Activated B cell treated with CpG ODN at 0.5 μM for 24 hours (primary cell): ENCODE results near the gene NCDN. TPM values are rescaled to one million over a fixed set of nuclear protein-coding genes. Genes with fewer than 3 reads are reported as not detected.
"Not testable (repeated sequence)": the region's sequence is repeated elsewhere in the genome, so short reads cannot be mapped to it uniquely, and the experiment has no call there.

Experiments
- ATAC-seq: fragments of 200-7000 bp; cut with Tn5 transposase; one replicate; pipeline ENCODE4 v1.10.0; 2021; ENCODE audit warnings: low read depth, mild to moderate bottlenecking, moderate library complexity
- CTCF ChIA-PET: fragments of 350-600 bp; sonication (Branson Sonifier 250); formaldehyde crosslinking; loops from one replicate; lab custom pipeline; 2021; ENCODE audit warnings: antibody characterized with exemption; lab: Charles Lee
- POLR2A ChIA-PET: fragments of 350-600 bp; sonication (Branson Sonifier 250); formaldehyde crosslinking; loops from one replicate; lab custom pipeline; 2021; ENCODE audit warnings: antibody characterized with exemption; lab: Charles Lee
- DNase-seq: peaks from one replicate; pipeline ENCODE4 v3.0.0; 2022
- H3K27ac Mint-ChIP-seq: one replicate; pipeline ENCODE4 v1.8.0; 2020; ENCODE audit warnings: mixed read lengths
- H3K27me3 Mint-ChIP-seq: one replicate; pipeline ENCODE4 v1.8.0; 2021; ENCODE audit warnings: mixed read lengths
- H3K36me3 Mint-ChIP-seq: one replicate; pipeline ENCODE4 v1.8.0; 2021; ENCODE audit warnings: low read depth, mixed read lengths
- H3K4me1 Mint-ChIP-seq: one replicate; pipeline ENCODE4 v1.8.0; 2021; ENCODE audit warnings: mixed read lengths
- H3K4me3 Mint-ChIP-seq: one replicate; pipeline ENCODE4 v1.8.0; 2020; ENCODE audit warnings: mild to moderate bottlenecking, mixed read lengths
- H3K9me3 Mint-ChIP-seq: one replicate; pipeline ENCODE4 v1.8.0; 2020; ENCODE audit warnings: mixed read lengths
- intact Hi-C: fragments of 100-400 bp; cut with micrococcal nuclease; formaldehyde crosslinking; loops from one replicate; pipeline ENCODE4 v1.15.1; 2024
- total RNA-seq: library from RNA; stranded (reverse); gene quantifications from 2 replicates; pipeline ENCODE4 v1.2.3, GENCODE V29; 2022
- TF ChIP-seq, protein P1 (sequence below): fragments of 200-600 bp; IDR thresholded peaks from one replicate; pipeline ENCODE4 v1.8.0; 2022; ENCODE audit warnings: antibody characterized with exemption, mild to moderate bottlenecking

Gene NCDN
- total RNA-seq, 1 donor from 2014 or later = 18.4 TPM

DNA sequence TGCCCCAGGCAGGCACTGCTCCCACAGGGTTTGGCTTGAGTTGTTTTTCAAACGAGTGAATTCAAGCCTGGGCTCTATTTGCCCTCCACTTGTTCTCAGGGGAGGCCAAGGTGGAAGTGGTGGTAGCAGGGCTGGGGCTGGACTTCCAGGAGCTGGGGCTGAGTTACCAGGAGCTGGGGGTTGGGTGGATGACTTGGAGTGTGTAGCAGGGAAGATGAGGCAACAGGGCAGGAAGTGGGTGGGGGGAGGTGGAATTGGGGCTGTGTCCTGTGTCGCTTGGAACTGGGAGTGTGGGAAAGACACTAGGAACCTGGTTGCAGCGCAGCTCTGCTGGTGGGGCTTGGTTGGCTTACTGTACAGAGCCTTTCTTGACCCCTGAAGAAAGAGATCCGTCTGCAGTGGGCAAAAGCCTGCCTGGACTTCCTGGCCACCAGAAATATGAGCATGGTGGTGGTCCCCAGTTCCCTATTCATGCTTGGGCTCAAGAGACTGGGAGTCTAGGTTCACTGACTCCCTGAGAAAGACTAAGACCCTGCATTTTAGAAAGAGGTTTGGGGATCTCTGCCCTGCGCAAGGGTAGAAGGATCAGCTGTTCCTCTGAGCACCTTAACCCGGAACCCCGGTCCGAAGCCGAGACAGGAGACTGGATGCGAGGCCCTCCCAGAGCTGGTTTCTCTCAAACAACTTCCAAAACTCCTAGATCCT, 18.6 kb downstream of the NCDN start:
- no peak for ATAC-seq
- intact Hi-C loops = no loop called here

DNA sequence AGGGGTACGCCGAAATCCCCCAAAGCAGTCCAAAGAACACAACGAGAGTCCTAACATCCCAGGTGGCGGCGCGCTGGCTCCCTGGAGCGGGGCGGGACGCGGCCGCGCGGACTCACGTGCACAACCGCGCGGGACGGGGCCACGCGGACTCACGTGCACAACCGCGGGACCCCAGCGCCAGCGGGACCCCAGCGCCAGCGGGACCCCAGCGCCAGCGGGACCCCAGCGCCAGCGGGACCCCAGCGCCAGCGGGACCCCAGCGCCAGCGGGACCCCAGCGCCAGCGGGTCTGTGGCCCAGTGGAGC, 19.1 kb downstream of the NCDN start:
- Mint-ChIP-seq H3K27me3 (peaks cover 14% of the 10 kb centered on the region), H3K27ac (peak overlapping the region; percentile 71), H3K4me1 (peaks cover 27% of the 10 kb centered on the region), H3K4me3 (peak overlapping the region; percentile 90)
- CTCF ChIA-PET = interaction anchor here (1.2 kb wide), 1 partner anchor 139 kb away, joined by 3 read pairs; no protein-coding TSS in a partner anchor
- not testable (repeated sequence) for H3K9me3 Mint-ChIP-seq, DNase-seq, H3K36me3 Mint-ChIP-seq, ATAC-seq
- POLR2A ChIA-PET = interaction anchor here (1.4 kb wide), 1 partner anchor 19 kb away, joined by 3 read pairs; the partner anchor contains the start of genes KIAA0319L and NCDN
- intact Hi-C loops = loop anchor here (1.0 kb wide), 2 partner anchors 19 to 65 kb away; partner anchors contain the start of genes KIAA0319L, NCDN and PSMB2

More for the DNA sequence above, 18.6 kb downstream of the NCDN start:
- ChIA-PET POLR2A (interaction anchor here (1.4 kb wide), 1 partner anchor 19 kb away, joined by 3 read pairs; the partner anchor contains the start of genes KIAA0319L and NCDN), CTCF (interaction anchor here (1.2 kb wide), 1 partner anchor 139 kb away, joined by 3 read pairs; no protein-coding TSS in a partner anchor)
- H3K36me3 Mint-ChIP-seq = no peaks in the 10 kb centered on the region
- H3K9me3 Mint-ChIP-seq = no peaks in the 10 kb centered on the region
- H3K27ac Mint-ChIP-seq = peak overlapping the region; percentile 71
- no peak for DNase-seq
- H3K4me1 Mint-ChIP-seq = peaks cover 27% of the 10 kb centered on the region
- TF ChIP-seq, protein P1, sequence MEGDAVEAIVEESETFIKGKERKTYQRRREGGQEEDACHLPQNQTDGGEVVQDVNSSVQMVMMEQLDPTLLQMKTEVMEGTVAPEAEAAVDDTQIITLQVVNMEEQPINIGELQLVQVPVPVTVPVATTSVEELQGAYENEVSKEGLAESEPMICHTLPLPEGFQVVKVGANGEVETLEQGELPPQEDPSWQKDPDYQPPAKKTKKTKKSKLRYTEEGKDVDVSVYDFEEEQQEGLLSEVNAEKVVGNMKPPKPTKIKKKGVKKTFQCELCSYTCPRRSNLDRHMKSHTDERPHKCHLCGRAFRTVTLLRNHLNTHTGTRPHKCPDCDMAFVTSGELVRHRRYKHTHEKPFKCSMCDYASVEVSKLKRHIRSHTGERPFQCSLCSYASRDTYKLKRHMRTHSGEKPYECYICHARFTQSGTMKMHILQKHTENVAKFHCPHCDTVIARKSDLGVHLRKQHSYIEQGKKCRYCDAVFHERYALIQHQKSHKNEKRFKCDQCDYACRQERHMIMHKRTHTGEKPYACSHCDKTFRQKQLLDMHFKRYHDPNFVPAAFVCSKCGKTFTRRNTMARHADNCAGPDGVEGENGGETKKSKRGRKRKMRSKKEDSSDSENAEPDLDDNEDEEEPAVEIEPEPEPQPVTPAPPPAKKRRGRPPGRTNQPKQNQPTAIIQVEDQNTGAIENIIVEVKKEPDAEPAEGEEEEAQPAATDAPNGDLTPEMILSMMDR = no peak
- peaks cover 17% of the 10 kb centered on the region for H3K27me3 Mint-ChIP-seq
- H3K4me3 Mint-ChIP-seq = peak overlapping the region; percentile 81

DNA sequence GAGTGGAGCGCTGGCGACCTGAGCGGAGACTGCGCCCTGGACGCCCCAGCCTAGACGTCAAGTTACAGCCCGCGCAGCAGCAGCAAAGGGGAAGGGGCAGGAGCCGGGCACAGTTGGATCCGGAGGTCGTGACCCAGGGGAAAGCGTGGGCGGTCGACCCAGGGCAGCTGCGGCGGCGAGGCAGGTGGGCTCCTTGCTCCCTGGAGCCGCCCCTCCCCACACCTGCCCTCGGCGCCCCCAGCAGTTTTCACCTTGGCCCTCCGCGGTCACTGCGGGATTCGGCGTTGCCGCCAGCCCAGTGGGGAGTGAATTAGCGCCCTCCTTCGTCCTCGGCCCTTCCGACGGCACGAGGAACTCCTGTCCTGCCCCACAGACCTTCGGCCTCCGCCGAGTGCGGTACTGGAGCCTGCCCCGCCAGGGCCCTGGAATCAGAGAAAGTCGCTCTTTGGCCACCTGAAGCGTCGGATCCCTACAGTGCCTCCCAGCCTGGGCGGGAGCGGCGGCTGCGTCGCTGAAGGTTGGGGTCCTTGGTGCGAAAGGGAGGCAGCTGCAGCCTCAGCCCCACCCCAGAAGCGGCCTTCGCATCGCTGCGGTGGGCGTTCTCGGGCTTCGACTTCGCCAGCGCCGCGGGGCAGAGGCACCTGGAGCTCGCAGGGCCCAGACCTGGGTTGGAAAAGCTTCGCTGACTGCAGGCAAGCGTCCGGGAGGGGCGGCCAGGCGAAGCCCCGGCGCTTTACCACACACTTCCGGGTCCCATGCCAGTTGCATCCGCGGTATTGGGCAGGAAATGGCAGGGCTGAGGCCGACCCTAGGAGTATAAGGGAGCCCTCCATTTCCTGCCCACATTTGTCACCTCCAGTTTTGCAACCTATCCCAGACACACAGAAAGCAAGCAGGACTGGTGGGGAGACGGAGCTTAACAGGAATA, 19.7 kb downstream of the NCDN start:
- peaks cover 13% of the 10 kb centered on the region for H3K27me3 Mint-ChIP-seq
- intact Hi-C loops = loop anchor here (1.0 kb wide), 2 partner anchors 20 to 64 kb away; partner anchors contain the start of genes KIAA0319L, NCDN and PSMB2
- H3K36me3 Mint-ChIP-seq = no peaks in the 10 kb centered on the region
- ChIA-PET POLR2A (interaction anchor here (0.6 to 2.0 kb wide), 11 partner anchors 8 to 378 kb away, joined by 3 to 11 read pairs (median 5); partner anchors contain the start of genes AGO3, CLSPN, KIAA0319L and NCDN), CTCF (interaction anchor here (0.6 to 1.3 kb wide), 6 partner anchors 9 to 193 kb away, joined by 3 to 7 read pairs (median 4); partner anchors contain the start of gene CLSPN)
- ATAC-seq = peak; percentile 84
- peaks cover 27% of the 10 kb centered on the region for H3K4me1 Mint-ChIP-seq
- TF ChIP-seq, protein P1 = no peak
- peak; percentile 60 for DNase-seq
- no peaks in the 10 kb centered on the region for H3K9me3 Mint-ChIP-seq
- H3K4me3 Mint-ChIP-seq = peak overlapping the region; percentile 90
- peak overlapping the region; percentile 87 for H3K27ac Mint-ChIP-seq

DNA sequence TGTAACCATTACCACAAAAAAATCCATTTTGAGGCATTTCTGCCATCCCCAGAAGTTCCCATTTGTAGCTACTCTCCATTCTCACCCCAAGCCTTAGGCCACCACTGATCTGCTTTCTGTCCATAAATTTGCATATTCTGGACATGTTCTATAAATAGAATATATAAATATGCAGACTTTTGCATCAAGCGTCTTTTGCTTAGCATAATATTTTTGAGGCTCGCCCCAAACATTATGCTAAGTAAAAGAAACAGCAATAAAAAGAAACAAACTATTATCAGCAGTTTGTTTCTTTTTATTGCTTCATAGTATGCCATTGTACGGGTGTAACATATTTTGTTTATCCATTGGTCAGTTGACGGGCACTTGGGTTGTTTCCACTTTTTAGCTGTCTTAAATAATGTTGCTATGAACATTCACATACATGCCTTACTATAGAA, 23.4 kb downstream of the NCDN start:
- CTCF ChIA-PET = no interaction called here
- intact Hi-C loops = no loop called here
- Mint-ChIP-seq H3K4me1 (peaks cover 20% of the 10 kb centered on the region), H3K4me3 (no peak overlapping the region), H3K36me3 (no peaks in the 10 kb centered on the region), H3K9me3 (no peaks in the 10 kb centered on the region), H3K27me3 (no peaks in the 10 kb centered on the region), H3K27ac (no peak overlapping the region)
- no peak for ATAC-seq
- TF ChIP-seq, protein P1 = no peak
- no peak for DNase-seq
- POLR2A ChIA-PET = interaction anchor here (0.7 to 1.3 kb wide), 3 partner anchors 8 to 188 kb away, joined by 3 read pairs; partner anchors contain the start of gene CLSPN

DNA sequence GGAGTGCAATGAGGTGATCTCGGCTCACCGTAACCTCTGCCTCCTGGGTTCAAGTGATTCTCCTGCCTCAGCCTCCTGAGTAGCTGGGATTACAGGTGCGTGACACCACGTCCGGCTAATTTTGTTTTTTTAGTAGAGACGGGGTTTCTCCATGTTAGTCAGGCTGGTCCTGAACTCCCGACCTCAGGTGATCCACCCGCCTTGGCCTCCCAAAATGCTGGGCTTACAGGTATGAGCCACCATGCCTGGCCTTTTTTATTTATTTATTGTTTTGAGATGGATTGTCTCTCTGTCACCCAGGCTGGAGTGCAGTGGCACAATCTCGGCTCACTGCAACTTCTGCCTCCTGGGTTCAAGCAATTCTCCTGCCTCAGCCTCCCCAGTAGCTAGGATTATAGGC, 24.0 kb downstream of the NCDN start:
- H3K27ac Mint-ChIP-seq, CTCF ChIA-PET, H3K9me3 Mint-ChIP-seq, H3K36me3 Mint-ChIP-seq, DNase-seq, ATAC-seq, intact Hi-C loops, H3K4me3 Mint-ChIP-seq, H3K27me3 Mint-ChIP-seq: not testable (repeated sequence)
- POLR2A ChIA-PET = interaction anchor here (0.7 to 1.3 kb wide), 2 partner anchors 130 to 188 kb away, joined by 3 read pairs; partner anchors contain the start of gene CLSPN
- H3K4me1 Mint-ChIP-seq = peaks cover 14% of the 10 kb centered on the region
